Measurements from ENCODE around the gene PDIK1L.

- TF ChIP-seq CTCF (conservative IDR thresholded peaks at IDR 0.05) (no peak), EZH2 (IDR thresholded peaks at IDR 0.05; ENCODE audit: low read depth) (no peak)
These were observed 57.6 kb downstream of the PDIK1L start for GRCh38 chr1:26169198-26169554.
